HG02885 (cell line): ENCODE measurements around the gene PRPF19.

Experiments used
- ATAC-seq: cut with Tn5 transposase; IDR thresholded peaks from one replicate; pipeline ENCODE4 v1.9.1; 2021; ENCODE audit warnings: mild to moderate bottlenecking; ENCODE audit not compliant: unreplicated experiment, poor library complexity

Gene PRPF19

GRCh38 chr11:60924906-60925853 is 18.8 kb upstream of the PRPF19 start:
- no peak for ATAC-seq

GRCh38 chr11:60924110-60924905 is 17.9 kb upstream of the PRPF19 start, which contains the start of gene TMEM132A:
Gene TMEM132A, plus strand, starts transcription at chr11:60924460. Its CDS starts 174 bp downstream, at chr11:60924634.
- ATAC-seq, result no peak

- ATAC-seq, result no peak
These were observed 17.4 kb upstream of the PRPF19 start for GRCh38 chr11:60923800-60924109.

GRCh38 chr11:60923326-60923725 is 16.9 kb upstream of the PRPF19 start:
- no peak for ATAC-seq

- no peak for ATAC-seq
These were observed 16.5 kb upstream of the PRPF19 start for GRCh38 chr11:60922906-60923305.

GRCh38 chr11:60921777-60922335 is 15.5 kb upstream of the PRPF19 start:
- ATAC-seq, result no peak

- ATAC-seq, result no peak
These were observed 14.9 kb upstream of the PRPF19 start for GRCh38 chr11:60921259-60921658.

- no peak for ATAC-seq
These were observed 13.6 kb upstream of the PRPF19 start for GRCh38 chr11:60919956-60920355.

GRCh38 chr11:60919320-60919719 is 12.9 kb upstream of the PRPF19 start:
- ATAC-seq, result no peak

- ATAC-seq, result no peak
These were observed 12.5 kb upstream of the PRPF19 start for GRCh38 chr11:60918939-60919265.

- ATAC-seq, result no peak
These were observed 12.0 kb upstream of the PRPF19 start for GRCh38 chr11:60918251-60918938.

- no peak for ATAC-seq
These were observed 10.9 kb upstream of the PRPF19 start for GRCh38 chr11:60917267-60917666.

- no peak for ATAC-seq
These were observed 10.4 kb upstream of the PRPF19 start for GRCh38 chr11:60916669-60917206.

- peak; percentile 44 for ATAC-seq
These were observed 9.0 kb upstream of the PRPF19 start for GRCh38 chr11:60915248-60915914.

- ATAC-seq, result no peak
These were observed 8.4 kb upstream of the PRPF19 start for GRCh38 chr11:60914633-60915247.

GRCh38 chr11:60913793-60914632 is 7.6 kb upstream of the PRPF19 start, which contains the start of gene TMEM109:
Gene TMEM109, plus strand, starts transcription at chr11:60914158. Its CDS starts 5,536 bp downstream, at chr11:60919694.
- peak; percentile 50 for ATAC-seq

- ATAC-seq, result no peak
These were observed 6.6 kb upstream of the PRPF19 start for GRCh38 chr11:60912851-60913528.
